IgD-negative memory B cell (primary cell): Measurements from ENCODE around the gene XIRP1. TPM values are rescaled to one million over a fixed set of nuclear protein-coding genes. Genes with fewer than 3 reads are reported as not detected.
"Not testable (repeated sequence)": the region's sequence is repeated elsewhere in the genome, so short reads cannot be mapped to it uniquely, and the experiment has no call there.

Experiments used
- H3K27ac Mint-ChIP-seq, 3 donors: one replicate each; pipeline ENCODE4 v1.8.0; 2020 to 2022; ENCODE audit warnings: mild to moderate bottlenecking in 3 of 3, mixed read lengths in 3 of 3, moderate library complexity in 1 of 3
- H3K27me3 Mint-ChIP-seq: one replicate; pipeline ENCODE4 v1.8.0; 2021; ENCODE audit warnings: mixed read lengths
- H3K36me3 Mint-ChIP-seq: one replicate; pipeline ENCODE4 v1.8.0; 2020; ENCODE audit warnings: mild to moderate bottlenecking, mixed read lengths
- H3K4me1 Mint-ChIP-seq, 3 donors: one replicate each; pipeline ENCODE4 v1.8.0; 2020 to 2022; ENCODE audit warnings: mixed read lengths in 3 of 3, mild to moderate bottlenecking in 1 of 3
- H3K4me3 Mint-ChIP-seq, 4 donors: one replicate each; pipeline ENCODE4 v1.8.0; 2020 to 2022; ENCODE audit warnings: mild to moderate bottlenecking in 4 of 4, mixed read lengths in 4 of 4, moderate library complexity in 3 of 4
- H3K9me3 Mint-ChIP-seq, 3 donors: one replicate each; pipeline ENCODE4 v1.8.0; 2020 to 2021; ENCODE audit warnings: mixed read lengths in 3 of 3, mild to moderate bottlenecking in 1 of 3
- polyA plus RNA-seq: library from polyadenylated mRNA; unstranded; fragments of 300-500 nt; fragmentation: Illumina TruSeq; gene quantifications from one replicate; pipeline ENCODE4 v1.2.3, GENCODE V29; 2021

XIRP1 gene, protein sequence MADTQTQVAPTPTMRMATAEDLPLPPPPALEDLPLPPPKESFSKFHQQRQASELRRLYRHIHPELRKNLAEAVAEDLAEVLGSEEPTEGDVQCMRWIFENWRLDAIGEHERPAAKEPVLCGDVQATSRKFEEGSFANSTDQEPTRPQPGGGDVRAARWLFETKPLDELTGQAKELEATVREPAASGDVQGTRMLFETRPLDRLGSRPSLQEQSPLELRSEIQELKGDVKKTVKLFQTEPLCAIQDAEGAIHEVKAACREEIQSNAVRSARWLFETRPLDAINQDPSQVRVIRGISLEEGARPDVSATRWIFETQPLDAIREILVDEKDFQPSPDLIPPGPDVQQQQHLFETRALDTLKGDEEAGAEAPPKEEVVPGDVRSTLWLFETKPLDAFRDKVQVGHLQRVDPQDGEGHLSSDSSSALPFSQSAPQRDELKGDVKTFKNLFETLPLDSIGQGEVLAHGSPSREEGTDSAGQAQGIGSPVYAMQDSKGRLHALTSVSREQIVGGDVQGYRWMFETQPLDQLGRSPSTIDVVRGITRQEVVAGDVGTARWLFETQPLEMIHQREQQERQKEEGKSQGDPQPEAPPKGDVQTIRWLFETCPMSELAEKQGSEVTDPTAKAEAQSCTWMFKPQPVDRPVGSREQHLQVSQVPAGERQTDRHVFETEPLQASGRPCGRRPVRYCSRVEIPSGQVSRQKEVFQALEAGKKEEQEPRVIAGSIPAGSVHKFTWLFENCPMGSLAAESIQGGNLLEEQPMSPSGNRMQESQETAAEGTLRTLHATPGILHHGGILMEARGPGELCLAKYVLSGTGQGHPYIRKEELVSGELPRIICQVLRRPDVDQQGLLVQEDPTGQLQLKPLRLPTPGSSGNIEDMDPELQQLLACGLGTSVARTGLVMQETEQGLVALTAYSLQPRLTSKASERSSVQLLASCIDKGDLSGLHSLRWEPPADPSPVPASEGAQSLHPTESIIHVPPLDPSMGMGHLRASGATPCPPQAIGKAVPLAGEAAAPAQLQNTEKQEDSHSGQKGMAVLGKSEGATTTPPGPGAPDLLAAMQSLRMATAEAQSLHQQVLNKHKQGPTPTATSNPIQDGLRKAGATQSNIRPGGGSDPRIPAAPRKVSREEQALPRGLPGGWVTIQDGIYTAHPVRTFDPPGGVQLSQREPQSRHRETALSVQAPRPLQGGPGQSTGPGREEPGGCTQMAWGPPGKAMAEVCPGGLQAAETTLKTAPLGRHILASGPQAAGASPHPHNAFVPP (N-terminal part only)
- polyA plus RNA-seq = not detected

GRCh38 chr3:39192490-39193092 lies at the start of gene XIRP1:
XIRP1 (minus strand) TSS chr3:39192595; CDS start chr3:39189445, 3,150 bp downstream.
- Mint-ChIP-seq H3K27me3 (peaks cover 13% of the 10 kb centered on the region), H3K27ac (peak within 1 kb of the TSS in 1 of 3 donors; percentile 37), H3K4me1 (peaks cover 6 to 7% (median 7%) of the 10 kb centered on the region in 3 donors), H3K4me3 (no peak within 1 kb of the TSS), H3K9me3 (no peaks in the 10 kb centered on the region), H3K36me3 (no peaks in the 10 kb centered on the region)

- H3K36me3 Mint-ChIP-seq = no peaks in the 10 kb centered on the region
- H3K4me1 Mint-ChIP-seq = no peaks in the 10 kb centered on the region
- no peak overlapping the region for H3K4me3 Mint-ChIP-seq
- H3K9me3 Mint-ChIP-seq = peaks cover 2 to 8% (median 4%) of the 10 kb centered on the region in 3 donors
- peaks cover 8% of the 10 kb centered on the region for H3K27me3 Mint-ChIP-seq
- no peak overlapping the region for H3K27ac Mint-ChIP-seq
Measured at GRCh38 chr3:39241561-39241960, 49.2 kb upstream of the XIRP1 start.

DNA sequence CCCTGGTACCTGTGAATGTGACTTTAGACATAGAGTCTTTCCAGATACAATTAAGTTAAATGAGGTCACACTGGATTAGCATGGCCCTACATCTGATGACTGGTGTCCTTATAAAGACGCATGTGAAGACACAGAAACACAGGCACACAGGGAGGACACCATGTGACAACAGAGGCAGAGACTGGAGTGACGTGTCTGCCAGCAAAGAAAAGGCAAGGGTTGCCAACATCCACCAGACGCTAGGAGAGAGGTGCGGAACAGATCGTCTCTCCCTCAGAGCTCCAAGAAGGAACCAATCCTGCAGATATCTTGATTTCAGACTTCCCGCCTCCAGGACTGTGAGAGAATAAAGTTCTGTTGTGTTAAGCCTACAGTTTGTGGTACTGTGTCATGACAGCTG lies 44.6 kb upstream of the XIRP1 start:
- H3K36me3 Mint-ChIP-seq = no peaks in the 10 kb centered on the region
- peaks cover 8 to 22% (median 18%) of the 10 kb centered on the region in 3 donors for H3K4me1 Mint-ChIP-seq
- peaks cover 19% of the 10 kb centered on the region for H3K27me3 Mint-ChIP-seq
- H3K27ac Mint-ChIP-seq = no peak overlapping the region
- peaks cover 0 to 2% (median 0%) of the 10 kb centered on the region in 3 donors for H3K9me3 Mint-ChIP-seq
- H3K4me3 Mint-ChIP-seq = no peak overlapping the region

- H3K27me3 Mint-ChIP-seq = peaks cover 17% of the 10 kb centered on the region
- H3K4me3 Mint-ChIP-seq = peak overlapping the region in 2 of 4 donors; percentile 48 to 61
- H3K4me1 Mint-ChIP-seq = peaks cover 11 to 23% (median 18%) of the 10 kb centered on the region in 3 donors
- peaks cover 3% of the 10 kb centered on the region for H3K36me3 Mint-ChIP-seq
- H3K27ac Mint-ChIP-seq = no peak overlapping the region
- H3K9me3 Mint-ChIP-seq = peaks cover 0 to 1% (median 0%) of the 10 kb centered on the region in 3 donors
Measured at GRCh38 chr3:39234651-39235050, 42.3 kb upstream of the XIRP1 start.

DNA sequence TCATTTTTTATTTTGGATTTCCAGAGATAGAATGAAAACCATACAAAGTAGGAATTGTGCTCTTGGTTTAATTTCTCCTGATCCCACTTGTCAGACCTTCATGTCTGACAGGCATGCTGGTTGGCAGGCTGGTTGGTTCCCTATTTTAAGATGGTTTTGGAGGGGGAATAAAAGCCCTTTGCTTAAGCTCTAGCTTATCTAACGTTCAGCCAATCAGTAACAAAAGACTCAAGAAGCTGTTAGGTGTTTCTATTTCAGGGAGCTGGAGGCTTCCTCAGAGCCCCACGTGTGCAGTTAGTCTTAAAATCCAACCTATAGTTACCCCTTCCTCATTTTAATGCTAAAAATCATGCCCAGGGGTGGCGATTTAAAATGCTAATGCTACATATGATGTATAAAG lies 40.5 kb upstream of the XIRP1 start:
- H3K36me3 Mint-ChIP-seq = peaks cover 3% of the 10 kb centered on the region
- no peak overlapping the region for H3K27ac Mint-ChIP-seq
- peaks cover 11 to 23% (median 18%) of the 10 kb centered on the region in 3 donors for H3K4me1 Mint-ChIP-seq
- peak overlapping the region in 2 of 4 donors; percentile 49 to 80 for H3K4me3 Mint-ChIP-seq
- H3K9me3 Mint-ChIP-seq = no peaks in the 10 kb centered on the region
- peaks cover 16% of the 10 kb centered on the region for H3K27me3 Mint-ChIP-seq

- Mint-ChIP-seq H3K27me3 (peaks cover 16% of the 10 kb centered on the region), H3K4me1 (peaks cover 17 to 32% (median 24%) of the 10 kb centered on the region in 3 donors), H3K4me3 (no peak overlapping the region), H3K36me3 (peaks cover 3% of the 10 kb centered on the region), H3K27ac (no peak overlapping the region), H3K9me3 (no peaks in the 10 kb centered on the region)
Measured at GRCh38 chr3:39230453-39230852, 38.1 kb upstream of the XIRP1 start.

GRCh38 chr3:39228496-39228895 lies 36.1 kb upstream of the XIRP1 start:
- Mint-ChIP-seq H3K9me3 (peaks cover 0 to under 1% (median 0%) of the 10 kb centered on the region in 3 donors), H3K4me1 (peaks cover 11 to 20% (median 19%) of the 10 kb centered on the region in 3 donors), H3K27me3 (peaks cover 11% of the 10 kb centered on the region), H3K36me3 (peaks cover 3% of the 10 kb centered on the region), H3K27ac (no peak overlapping the region), H3K4me3 (no peak overlapping the region)

DNA sequence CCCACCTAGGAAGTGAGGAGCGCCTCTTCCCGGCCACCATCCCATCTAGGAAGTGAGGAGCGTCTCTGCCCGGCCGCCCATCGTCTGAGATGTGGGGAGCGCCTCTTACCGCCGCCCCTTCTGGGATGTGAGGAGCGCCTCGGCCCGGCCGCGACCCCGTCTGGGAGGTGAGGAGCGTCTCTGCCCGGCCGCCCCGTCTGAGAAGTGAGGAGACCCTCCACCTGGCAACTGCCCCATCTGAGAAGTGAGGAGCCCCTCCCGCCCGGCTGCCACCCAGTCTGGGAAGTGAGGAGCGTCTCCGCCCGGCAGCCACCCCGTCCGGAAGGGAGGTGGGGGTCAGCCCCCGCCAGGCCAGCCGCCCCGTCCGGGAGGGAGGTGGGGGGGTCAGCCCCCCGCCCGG lies 35.2 kb upstream of the XIRP1 start:
- H3K4me3 Mint-ChIP-seq, H3K36me3 Mint-ChIP-seq, H3K27me3 Mint-ChIP-seq, H3K27ac Mint-ChIP-seq, H3K9me3 Mint-ChIP-seq: not testable (repeated sequence)
- peaks cover 11 to 15% (median 11%) of the 10 kb centered on the region in 3 donors for H3K4me1 Mint-ChIP-seq

- Mint-ChIP-seq H3K4me3 (peak overlapping the region in 2 of 4 donors; percentile 6 to 69), H3K4me1 (peaks cover 11 to 13% (median 12%) of the 10 kb centered on the region in 3 donors), H3K9me3 (peaks cover 0 to 2% (median 0%) of the 10 kb centered on the region in 3 donors), H3K27ac (no peak overlapping the region), H3K36me3 (no peaks in the 10 kb centered on the region), H3K27me3 (no peaks in the 10 kb centered on the region)
Measured at GRCh38 chr3:39226106-39226741, 33.8 kb upstream of the XIRP1 start.

DNA sequence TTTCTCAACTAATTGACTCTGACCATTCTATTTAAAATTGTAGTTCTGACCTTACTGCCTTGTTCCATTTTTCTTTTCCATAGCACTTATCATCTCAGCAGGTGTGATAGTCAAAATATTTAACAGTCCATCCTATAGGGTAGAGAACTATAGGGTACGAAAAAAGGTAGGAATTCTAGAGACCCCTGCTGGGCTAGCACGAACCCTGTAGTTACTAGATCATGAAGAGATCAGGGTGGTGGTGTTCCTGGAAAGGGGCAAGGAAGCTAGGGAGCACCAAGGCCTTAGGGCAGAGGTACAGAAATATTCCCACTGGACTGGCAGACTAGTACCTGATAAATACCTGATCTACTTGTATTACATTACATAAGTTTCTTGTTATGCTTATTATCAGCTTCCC lies 31.9 kb upstream of the XIRP1 start:
- H3K36me3 Mint-ChIP-seq = no peaks in the 10 kb centered on the region
- H3K4me1 Mint-ChIP-seq = peaks cover 14 to 18% (median 17%) of the 10 kb centered on the region in 3 donors
- peaks cover 1% of the 10 kb centered on the region for H3K27me3 Mint-ChIP-seq
- no peak overlapping the region for H3K27ac Mint-ChIP-seq
- H3K4me3 Mint-ChIP-seq = no peak overlapping the region
- H3K9me3 Mint-ChIP-seq = peaks cover 0 to 2% (median 0%) of the 10 kb centered on the region in 3 donors

DNA sequence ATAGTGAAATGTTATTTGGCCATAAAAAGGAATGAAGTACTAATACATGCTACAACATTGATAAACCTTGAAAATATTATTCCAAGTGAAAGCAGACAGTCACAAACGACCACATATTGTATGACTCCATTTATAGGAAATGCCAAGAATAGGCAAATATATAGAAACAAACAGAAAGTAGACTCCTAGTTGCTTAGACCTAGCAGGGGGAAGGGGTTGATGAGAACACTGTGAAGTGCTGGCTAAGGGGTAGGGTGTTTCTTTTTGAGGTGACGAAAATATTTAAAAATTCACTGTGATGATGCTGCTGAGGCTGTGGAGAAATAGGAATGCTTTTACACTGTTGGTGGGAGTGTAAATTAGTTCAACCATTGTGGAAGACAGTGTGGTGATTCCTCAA lies 30.5 kb upstream of the XIRP1 start:
- H3K27me3 Mint-ChIP-seq = peaks cover 1% of the 10 kb centered on the region
- H3K36me3 Mint-ChIP-seq = no peaks in the 10 kb centered on the region
- H3K4me1 Mint-ChIP-seq = peaks cover 14 to 18% (median 17%) of the 10 kb centered on the region in 3 donors
- no peak overlapping the region for H3K27ac Mint-ChIP-seq
- no peak overlapping the region for H3K4me3 Mint-ChIP-seq
- peaks cover 0 to 2% (median 0%) of the 10 kb centered on the region in 3 donors for H3K9me3 Mint-ChIP-seq

GRCh38 chr3:39222462-39222861 lies 30.1 kb upstream of the XIRP1 start:
- Mint-ChIP-seq H3K36me3 (no peaks in the 10 kb centered on the region), H3K27ac (no peak overlapping the region), H3K4me1 (peaks cover 14 to 21% (median 17%) of the 10 kb centered on the region in 3 donors), H3K27me3 (peaks cover 4% of the 10 kb centered on the region), H3K4me3 (no peak overlapping the region), H3K9me3 (peaks cover 0 to 2% (median 0%) of the 10 kb centered on the region in 3 donors)

- H3K9me3 Mint-ChIP-seq = peaks cover 0 to 2% (median 0%) of the 10 kb centered on the region in 3 donors
- H3K36me3 Mint-ChIP-seq = no peaks in the 10 kb centered on the region
- peaks cover 4% of the 10 kb centered on the region for H3K27me3 Mint-ChIP-seq
- peak overlapping the region in 1 of 4 donors; percentile 52 for H3K4me3 Mint-ChIP-seq
- H3K4me1 Mint-ChIP-seq = peaks cover 20 to 31% (median 24%) of the 10 kb centered on the region in 3 donors
- H3K27ac Mint-ChIP-seq = no peak overlapping the region
Measured at GRCh38 chr3:39221141-39221530, 28.7 kb upstream of the XIRP1 start.
